H1 (cell line): ENCODE measurements around the gene XPO6. TPM values are rescaled to one million over a fixed set of nuclear protein-coding genes. Genes with fewer than 3 reads are reported as not detected.

Experiments used
- CTCF ChIA-PET: fragments of 300-600 bp; sonication (Branson Sonifier 250); formaldehyde crosslinking; loops from one replicate; lab custom pipeline; 2021; ENCODE audit not compliant: partially characterized antibody; lab: Charles Lee
- POLR2A ChIA-PET: fragments of 300-600 bp; sonication (Branson Sonifier 250); formaldehyde crosslinking; loops from one replicate; lab custom pipeline; 2021; ENCODE audit warnings: inconsistent platforms; ENCODE audit not compliant: partially characterized antibody; lab: Charles Lee
- DNase-seq, 2 experiments: peaks; one replicate each; pipeline versions ENCODE4 v3.0.0 to v3.0.0-alpha.2; 2010 to 2022; ENCODE audit warnings: low spot score in 2 of 2, low read depth in 1 of 2, mixed read lengths in 1 of 2
- FAIRE-seq: peaks from 2 replicates; lab custom pipeline; 2011; peaks lifted over from hg19 to GRCh38; lab: Jason Lieb, UNC
- H2AFZ ChIP-seq: 2 replicates; pipeline ENCODE4 v1.8.1; 2012; ENCODE audit warnings: low read length, inconsistent platforms
- H2AK5ac ChIP-seq: 2 replicates; pipeline ENCODE4 v1.6.1; 2013; ENCODE audit warnings: low read depth, low read length
- H2BK120ac ChIP-seq: replicated peaks from 2 replicates; pipeline ENCODE3; 2013; ENCODE audit warnings: low read depth, low read length, inconsistent platforms
- H2BK12ac ChIP-seq: 2 replicates; pipeline ENCODE4 v1.6.1; 2013; ENCODE audit warnings: low read depth, low read length
- H2BK15ac ChIP-seq: 2 replicates; pipeline ENCODE4 v1.6.1; 2013; ENCODE audit warnings: low read length
- H2BK20ac ChIP-seq: 2 replicates; pipeline ENCODE4 v1.6.1; 2013; ENCODE audit warnings: low read length
- H2BK5ac ChIP-seq: 2 replicates; pipeline ENCODE4 v1.6.1; 2013; ENCODE audit warnings: low read depth, low read length
- H3K14ac ChIP-seq: 2 replicates; pipeline ENCODE4 v1.6.1; 2013; ENCODE audit warnings: inconsistent platforms; ENCODE audit not compliant: insufficient read length
- H3K18ac ChIP-seq: 2 replicates; pipeline ENCODE4 v1.6.1; 2013; ENCODE audit warnings: low read length; ENCODE audit errors: extremely low read depth
- H3K23ac ChIP-seq: 2 replicates; pipeline ENCODE4 v1.6.1; 2013; ENCODE audit warnings: inconsistent platforms; ENCODE audit not compliant: insufficient read length
- H3K23me2 ChIP-seq: 2 replicates; pipeline ENCODE4 v1.6.1; 2013; ENCODE audit warnings: low read depth, low read length
- H3K27ac ChIP-seq: 2 replicates; pipeline ENCODE4 v1.6.1; 2011; ENCODE audit warnings: low read depth, low read length, inconsistent platforms
- H3K27me3 ChIP-seq, 4 experiments: replicated peaks in 1 of 4; 1 replicate in 1 of 4; 2 replicates in 3 of 4; pipeline versions ENCODE4 v1.6.1 to v1.8.1; 2011 to 2013; ENCODE audit warnings: low read length in 3 of 4, mild to moderate bottlenecking in 3 of 4, inconsistent platforms in 2 of 4, mixed read lengths in 2 of 4, moderate library complexity in 1 of 4; ENCODE audit not compliant: control insufficient read depth in 3 of 4, insufficient read depth in 3 of 4; ENCODE audit errors: extremely low read depth in 1 of 4
- H3K36me3 ChIP-seq, 4 experiments: 2 replicates each; pipeline versions ENCODE4 v1.6.1 to v1.8.1; 2011 to 2013; ENCODE audit warnings: mild to moderate bottlenecking in 4 of 4, low read length in 3 of 4, moderate library complexity in 2 of 4, control low read depth in 1 of 4, inconsistent platforms in 1 of 4; ENCODE audit not compliant: insufficient read depth in 4 of 4, control insufficient read depth in 2 of 4
- H3K4ac ChIP-seq: replicated peaks from 2 replicates; pipeline ENCODE3; 2013; ENCODE audit warnings: low read length, low read depth, mixed read lengths, inconsistent platforms; ENCODE audit not compliant: insufficient read length
- H3K4me1 ChIP-seq, 4 experiments: replicated peaks in 1 of 4; 1 replicate in 1 of 4; 2 replicates in 3 of 4; pipeline versions ENCODE4 v1.6.1 to v1.8.1; 2011 to 2013; ENCODE audit warnings: low read length in 3 of 4, inconsistent platforms in 2 of 4, mixed read lengths in 1 of 4; ENCODE audit not compliant: insufficient read depth in 4 of 4, control insufficient read depth in 3 of 4
- H3K4me2 ChIP-seq, 2 experiments: 2 replicates each; pipeline versions ENCODE4 v1.6.1 to v1.8.1; 2011 to 2013; ENCODE audit warnings: low read depth in 2 of 2, low read length in 2 of 2, control low read depth in 1 of 2, inconsistent platforms in 1 of 2, mild to moderate bottlenecking in 1 of 2; ENCODE audit not compliant: insufficient read depth in 1 of 2
- H3K4me3 ChIP-seq, 4 experiments: fragments of 200-600, 300-600 bp in 1 of 4; sonication (generic), shearing (Covaris generic), sonication (Bioruptor Twin) in 1 of 4; 2 replicates each; pipeline versions ENCODE4 v1.5.1 to v1.8.1; 2011 to 2016; ENCODE audit warnings: low read length in 4 of 4, low read depth in 3 of 4, control low read depth in 2 of 4, inconsistent platforms in 2 of 4, mild to moderate bottlenecking in 2 of 4, mixed read lengths in 1 of 4, moderate library complexity in 1 of 4; ENCODE audit not compliant: insufficient read depth in 2 of 4; ENCODE audit errors: extremely low read depth in 1 of 4
- H3K56ac ChIP-seq: replicated peaks from 2 replicates; pipeline ENCODE3; 2013; ENCODE audit warnings: low read depth, mild to moderate bottlenecking, mixed read lengths, low read length, inconsistent platforms; ENCODE audit not compliant: insufficient read length
- H3K79me1 ChIP-seq: 2 replicates; pipeline ENCODE4 v1.6.1; 2013; ENCODE audit warnings: low read depth, low read length, control low read depth
- H3K79me2 ChIP-seq, 2 experiments: 2 replicates each; pipeline versions ENCODE4 v1.6.1 to v1.8.1; 2012 to 2013; ENCODE audit warnings: low read length in 2 of 2, mild to moderate bottlenecking in 2 of 2, inconsistent platforms in 1 of 2; ENCODE audit not compliant: insufficient read depth in 2 of 2, control insufficient read depth in 1 of 2
- H3K9ac ChIP-seq, 4 experiments: replicated peaks in 1 of 4; 1 replicate in 1 of 4; 2 replicates in 3 of 4; pipeline versions ENCODE4 v1.6.1 to v1.8.1; 2011 to 2013; ENCODE audit warnings: low read depth in 3 of 4, low read length in 3 of 4, control low read depth in 2 of 4, mild to moderate bottlenecking in 2 of 4, moderate library complexity in 2 of 4, inconsistent platforms in 1 of 4; ENCODE audit errors: extremely low read depth in 1 of 4
- H3K9me3 ChIP-seq, 2 experiments: 2 replicates each; pipeline versions ENCODE4 v1.6.1 to v1.8.1; 2012 to 2013; ENCODE audit warnings: mild to moderate bottlenecking in 2 of 2, moderate library complexity in 2 of 2, control low read depth in 1 of 2, inconsistent platforms in 1 of 2, low read depth in 1 of 2, low read length in 1 of 2, mixed read lengths in 1 of 2; ENCODE audit not compliant: insufficient read depth in 2 of 2
- H4K20me1 ChIP-seq, 2 experiments: replicated peaks in 1 of 2; 2 replicates each; pipeline versions ENCODE3 to v1.8.1; 2011 to 2013; ENCODE audit warnings: inconsistent platforms in 2 of 2, low read length in 2 of 2, mild to moderate bottlenecking in 1 of 2; ENCODE audit not compliant: insufficient read depth in 2 of 2, control insufficient read depth in 1 of 2
- H4K5ac ChIP-seq: 2 replicates; pipeline ENCODE4 v1.6.1; 2013; ENCODE audit warnings: low read length, low read depth, mixed read lengths, inconsistent platforms; ENCODE audit not compliant: insufficient read length
- H4K8ac ChIP-seq: 2 replicates; pipeline ENCODE4 v1.8.0; 2013; ENCODE audit warnings: mild to moderate bottlenecking, moderate library complexity, low read length, inconsistent platforms; ENCODE audit not compliant: insufficient read depth; ENCODE audit errors: extremely low read depth
- H4K91ac ChIP-seq: replicated peaks from 2 replicates; pipeline ENCODE3; 2013; ENCODE audit warnings: low read length, mixed read lengths, inconsistent platforms; ENCODE audit not compliant: insufficient read length
- BCL11A ChIP-seq, 2 experiments: IDR thresholded peaks; one replicate each; pipeline ENCODE4 v1.6.1; 2011; ENCODE audit warnings: low read depth in 2 of 2, low read length in 2 of 2, mild to moderate bottlenecking in 2 of 2
- CHD1 ChIP-seq: IDR thresholded peaks from 2 replicates; pipeline ENCODE4 v1.6.1; 2012; ENCODE audit warnings: low read depth, low read length, improper control_type of control experiment
- CHD2 ChIP-seq: IDR thresholded peaks from 2 replicates; pipeline ENCODE4 v1.6.1; 2012; ENCODE audit warnings: low read length, improper control_type of control experiment
- CREB1 ChIP-seq: IDR thresholded peaks from 2 replicates; pipeline ENCODE4 v1.6.1; 2012; ENCODE audit warnings: inconsistent platforms
- E2F6 ChIP-seq: IDR thresholded peaks from 2 replicates; pipeline ENCODE4 v1.6.1; 2012; ENCODE audit warnings: inconsistent platforms
- JUND ChIP-seq: IDR thresholded peaks from 2 replicates; pipeline ENCODE4 v1.6.1; 2011; ENCODE audit warnings: mild to moderate bottlenecking, improper control_type of control experiment, low read length
- KDM4A ChIP-seq: IDR thresholded peaks from one replicate; pipeline ENCODE4 v1.7.1; 2012; ENCODE audit warnings: low read depth, mild to moderate bottlenecking, moderate library complexity, low read length, inconsistent platforms; ENCODE audit not compliant: severe bottlenecking
- POLR2AphosphoS5 ChIP-seq: IDR thresholded peaks from 2 replicates; pipeline ENCODE4 v1.6.1; 2011; ENCODE audit warnings: low read depth, low read length
- RAD21 ChIP-seq, 2 experiments: IDR thresholded peaks in 1 of 2; conservative IDR thresholded peaks in 1 of 2; 2 replicates each; pipeline ENCODE4 v1.6.1; 2011; ENCODE audit warnings: low read depth in 2 of 2, low read length in 2 of 2, improper control_type of control experiment in 1 of 2, inconsistent platforms in 1 of 2, mild to moderate bottlenecking in 1 of 2, moderate library complexity in 1 of 2
- SUZ12 ChIP-seq: fragments of 200-600 bp; sonication (generic); IDR thresholded peaks from 2 replicates; pipeline ENCODE4 v1.6.1; 2012; ENCODE audit warnings: mild to moderate bottlenecking, inconsistent platforms, low read length, moderate library complexity, mixed read lengths
- TBP ChIP-seq: IDR thresholded peaks from 2 replicates; pipeline ENCODE4 v1.6.1; 2011; ENCODE audit warnings: low read depth, low read length, improper control_type of control experiment
- ZNF274 ChIP-seq: IDR thresholded peaks from 2 replicates; pipeline ENCODE4 v1.7.0; 2012; ENCODE audit warnings: low read length, borderline replicate concordance; ENCODE audit errors: extremely low read depth
- WGBS, 2 experiments: shearing (Covaris generic) in 1 of 2; methylation state at CpG; one replicate each; pipeline versions ENCODE4 v1.1.6 to v1.1.7; 2013 to 2015; ENCODE audit warnings: low lambda C conversion rate in 2 of 2, mixed read lengths in 2 of 2, inconsistent platforms in 1 of 2, low coverage in 1 of 2, missing lambda C conversion rate in 1 of 2; ENCODE audit not compliant: insufficient replicate concordance in 2 of 2, insufficient coverage in 1 of 2, insufficient read length in 1 of 2; ENCODE audit errors: extremely low coverage in 1 of 2, missing lambda C conversion rate in 1 of 2; 5-methylcytosine and 5-hydroxymethylcytosine counted together
- polyA plus RNA-seq, 7 experiments: library from polyadenylated mRNA; depleted of rRNA in 3 of 7; stranded (reverse) in 5 of 7; unstranded in 2 of 7; fragments of >200 nt in 5 of 7; fragments of 200-250 nt in 2 of 7; gene quantifications; 1 replicate in 5 of 7; 2 replicates in 1 of 7; 4 replicates in 1 of 7; pipeline versions ENCODE4 v1.2.1 to v1.2.3, GENCODE V29; 2011 to 2013; ENCODE audit warnings: missing spikeins in 2 of 7, mixed read lengths in 2 of 7
- total RNA-seq: library from RNA; stranded (reverse); fragmentation: NEBNext Ultra II Directional; extraction: Animal tissue kit (Norgen Biotek cat#: 25700); gene quantifications from 2 replicates; pipeline ENCODE4 v1.2.1, GENCODE V29; 2021

The XPO6 gene
- total and polyA plus RNA-seq, 2 of the 8 experiments (the other 6 are each of a cell fraction or from before 2014, with no cell fraction given): 152 to 254 TPM

- Histone ChIP-seq H3K9me3 (no peaks in the 10 kb centered on the region), H3K56ac (peak overlapping the region; percentile 32), H3K79me1 (peaks cover 12% of the 10 kb centered on the region), H3K79me2 (peaks cover 22 to 38% of the 10 kb centered on the region in 2 experiments), H2BK5ac (peak overlapping the region; percentile 19), H2BK120ac (peak overlapping the region; percentile 10), H3K18ac (peak overlapping the region; percentile 79; the same call in 1 of the 2 replicates), H3K4me1 (peaks cover 2 to 12% (median 9%) of the 10 kb centered on the region in 4 experiments; a peak in 6 of 7 replicates), H4K20me1 (peaks cover 3 to 12% of the 10 kb centered on the region in 2 experiments), H3K36me3 (peaks cover 4 to 10% (median 8%) of the 10 kb centered on the region in 4 experiments; a peak in 6 of 8 replicates), H3K23me2 (peaks cover 13% of the 10 kb centered on the region), H2BK20ac (peak overlapping the region; percentile 53; the same call in 1 of the 2 replicates), H2AFZ (peak overlapping the region; percentile 100), H3K9ac (peak overlapping the region in 1 of 4 experiments; percentile 52; a peak in 2 of 7 replicates), H2BK12ac (peak overlapping the region; percentile 32), H3K27ac (peak overlapping the region; percentile 63; the same call in 1 of the 2 replicates), H3K4me2 (peak overlapping the region; percentile 76 to 88), H3K14ac (no peak overlapping the region)
- no peak for FAIRE-seq
- CTCF ChIA-PET: interaction anchor here (1.3 kb wide), 2 partner anchors 10 to 122 kb away, joined by 3 to 4 read pairs; no protein-coding TSS in a partner anchor
- TF ChIP-seq JUND: peak; percentile 65; the same call in 1 of the 2 replicates
- TF ChIP-seq POLR2AphosphoS5: no peak
- TF ChIP-seq KDM4A: no peak
- TF ChIP-seq CHD2: no peak
- no peak for TF ChIP-seq CREB1
- TF ChIP-seq CHD1: no peak
- TF ChIP-seq BCL11A (IDR thresholded peaks at IDR 0.05; ENCODE audit: low read depth in 2 of 2, low read length in 2 of 2): no peak
- TF ChIP-seq E2F6: peak; percentile 16; the same call in 1 of the 2 replicates
- no peak for TF ChIP-seq RAD21 (IDR thresholded peaks at IDR 0.05 in 1 of 2, conservative IDR thresholded peaks at IDR 0.05 in 1 of 2; ENCODE audit: low read depth in 2 of 2, low read length in 2 of 2)
- no peak for TF ChIP-seq SUZ12
- TF ChIP-seq TBP: no peak
- no peak for TF ChIP-seq ZNF274
- TF ChIP-seq, all 59 proteins: peak for 2
- H3K4ac ChIP-seq: peak overlapping the region; percentile 37
- H4K91ac ChIP-seq: peak overlapping the region; percentile 78
- peak overlapping the region; percentile 35 to 94 (median 48); a peak in 7 of 8 replicates for H3K4me3 ChIP-seq
- peak overlapping the region; percentile 88 for H4K5ac ChIP-seq
- no peak overlapping the region for H3K23ac ChIP-seq
- no peak for DNase-seq
- POLR2A ChIA-PET: interaction anchor here (1.3 kb wide), 2 partner anchors 37 to 49 kb away, joined by 3 read pairs; no protein-coding TSS in a partner anchor
- 91% methylated on average over 4 of the region's 4 CpGs; no CpG with 5 or more reads in 1 of the 2 experiments for WGBS, 2 experiments
- H4K8ac ChIP-seq: peak overlapping the region; percentile 87
- H2AK5ac ChIP-seq: peak overlapping the region; percentile 1
- no peak overlapping the region; the same call in 1 of the 2 replicates for H2BK15ac ChIP-seq
- no peaks in the 10 kb centered on the region for H3K27me3 ChIP-seq
Observed at GRCh38 chr16:28212532-28212873, 738 bp upstream of the XPO6 start.
